K562 (cell line): Measurements from ENCODE around the gene FCHO2. TPM values are rescaled to one million over a fixed set of nuclear protein-coding genes. Genes with fewer than 3 reads are reported as not detected.

Experiments used
- ATAC-seq: fragments of 200-7000 bp; cut with Tn5 transposase; 3 replicates; pipeline ENCODE4 v1.9.1; 2020; ENCODE audit warnings: moderate library complexity
- BruUV-seq: library from RNA; stranded (reverse); fragments of 400-500 nt; replicated peaks from 2 replicates; lab custom pipeline; 2021; lab: Mats Ljungman, UMichigan
- CTCF ChIA-PET: fragments of 300-600 bp; formaldehyde crosslinking; extraction: SDS; loops from one replicate; lab custom pipeline; 2021; ENCODE audit warnings: low intra/inter-chr PET ratio; lab: Yijun Ruan, JAX
- POLR2A ChIA-PET: fragments of 300-600, 350-650 bp; sonication (Branson Sonifier 250); formaldehyde crosslinking; extraction: SDS; loops from one replicate; lab custom pipeline; 2021; ENCODE audit warnings: antibody characterized with exemption, inconsistent platforms; lab: Yijun Ruan, JAX
- DNase-seq, 4 experiments: peaks; one replicate each; pipeline versions ENCODE4 v3.0.0 to v3.0.0-alpha.2; 2011 to 2018; ENCODE audit warnings: low spot score in 3 of 4, mixed read lengths in 3 of 4; ENCODE audit errors: extremely low read depth in 1 of 4
- FAIRE-seq: peaks from 2 replicates; lab custom pipeline; 2011; peaks lifted over from hg19 to GRCh38; lab: Jason Lieb, UNC
- H2AFZ ChIP-seq: 2 replicates; pipeline ENCODE4 v1.6.0; 2011; ENCODE audit warnings: low read depth, low read length, control low read depth, inconsistent platforms
- H3K27ac ChIP-seq: fragments of 200-600 bp; 3 replicates; pipeline ENCODE4 v1.8.0; 2011; ENCODE audit warnings: low read depth, mild to moderate bottlenecking, control low read depth, inconsistent platforms, low read length, moderate library complexity, mixed read lengths; ENCODE audit errors: extremely low read depth
- H3K27me3 ChIP-seq, 2 experiments: fragments of 300-600 bp in 1 of 2; 2 replicates in 1 of 2; 3 replicates in 1 of 2; pipeline versions ENCODE4 v1.6.0 to v1.8.0; 2011; ENCODE audit warnings: inconsistent platforms in 2 of 2, low read length in 2 of 2, mild to moderate bottlenecking in 1 of 2, mixed read lengths in 1 of 2, moderate library complexity in 1 of 2; ENCODE audit not compliant: control insufficient read depth in 2 of 2, insufficient read depth in 2 of 2
- H3K36me3 ChIP-seq: fragments of 300-600 bp; 3 replicates; pipeline ENCODE4 v1.8.0; 2011; ENCODE audit warnings: mild to moderate bottlenecking, low read length, inconsistent platforms; ENCODE audit not compliant: control insufficient read depth, insufficient read depth
- H3K4me1 ChIP-seq, 2 experiments: fragments of 200-600 bp in 1 of 2; replicated peaks in 1 of 2; 2 replicates in 1 of 2; 3 replicates in 1 of 2; pipeline versions ENCODE4 v1.5.1 to v1.8.0; 2011; ENCODE audit warnings: inconsistent platforms in 2 of 2, low read length in 2 of 2, mild to moderate bottlenecking in 1 of 2, mixed read lengths in 1 of 2, moderate library complexity in 1 of 2; ENCODE audit not compliant: control insufficient read depth in 2 of 2, insufficient read depth in 2 of 2
- H3K4me2 ChIP-seq: 2 replicates; pipeline ENCODE4 v1.6.1; 2011; ENCODE audit warnings: low read length, control low read depth, inconsistent platforms, mixed read lengths; ENCODE audit not compliant: insufficient read depth
- H3K4me3 ChIP-seq: fragments of 200-600 bp; sonication (generic), shearing (Covaris generic); 2 replicates; pipeline ENCODE4 v1.5.1; 2016; ENCODE audit warnings: control low read depth, inconsistent platforms
- H3K79me2 ChIP-seq: fragments of 200-600 bp; 3 replicates; pipeline ENCODE4 v1.8.0; 2011; ENCODE audit warnings: low read length, inconsistent platforms; ENCODE audit not compliant: control insufficient read depth, insufficient read depth
- H3K9ac ChIP-seq, 2 experiments: 2 replicates each; pipeline versions ENCODE4 v1.6.0 to v1.6.1; 2011; ENCODE audit warnings: low read depth in 2 of 2, low read length in 2 of 2, control low read depth in 1 of 2, inconsistent platforms in 1 of 2, mild to moderate bottlenecking in 1 of 2, mixed read lengths in 1 of 2; ENCODE audit not compliant: insufficient read depth in 1 of 2
- H3K9me1 ChIP-seq: one replicate; pipeline ENCODE4 v1.6.0; 2011; ENCODE audit warnings: inconsistent platforms, mild to moderate bottlenecking, low read length, moderate library complexity; ENCODE audit not compliant: control insufficient read depth, insufficient read depth
- H3K9me3 ChIP-seq: replicated peaks from 2 replicates; pipeline ENCODE4 v1.5.1; 2011; ENCODE audit warnings: low read depth, low read length, inconsistent platforms; ENCODE audit not compliant: control insufficient read depth, insufficient read depth
- H4K20me1 ChIP-seq: replicated peaks from 2 replicates; pipeline ENCODE4 v1.6.1; 2011; ENCODE audit warnings: low read length, inconsistent platforms, mixed read lengths; ENCODE audit not compliant: control insufficient read depth, insufficient read depth
- DACH1 ChIP-seq: fragments of 450-650 bp; IDR thresholded peaks from 2 replicates; pipeline ENCODE4 v1.6.1; 2018; ENCODE audit not compliant: partially characterized antibody
- ESRRA ChIP-seq: fragments of 450-650 bp; IDR thresholded peaks from 2 replicates; pipeline ENCODE4 v1.6.1; 2014; ENCODE audit warnings: low read depth, mild to moderate bottlenecking, moderate library complexity, borderline replicate concordance
- FIP1L1 ChIP-seq: fragments of 200-400 bp; formaldehyde crosslinking; IDR thresholded peaks from 2 replicates; pipeline ENCODE4 v1.6.1; 2018; ENCODE audit warnings: mild to moderate bottlenecking, low read depth, low read length; ENCODE audit not compliant: poor library complexity, severe bottlenecking
- FOSL1 ChIP-seq: fragments of 200-800 bp; sonication (Bioruptor generic); conservative IDR thresholded peaks from 2 replicates; pipeline ENCODE4 v1.6.1; 2016; ENCODE audit warnings: missing genetic modification characterization, missing compliant biosample characterization
- ILK ChIP-seq: fragments of 450-650 bp; IDR thresholded peaks from 2 replicates; pipeline ENCODE4 v1.6.1; 2016; ENCODE audit warnings: missing genetic modification characterization, low read depth, mild to moderate bottlenecking, missing compliant biosample characterization, moderate library complexity, borderline replicate concordance
- NRF1 ChIP-seq, 2 experiments: fragments of 450-650 bp; IDR thresholded peaks in 1 of 2; conservative IDR thresholded peaks in 1 of 2; 2 replicates each; pipeline ENCODE4 v1.6.1; 2014; ENCODE audit warnings: mild to moderate bottlenecking in 2 of 2
- POLR2G ChIP-seq: fragments of 200-400 bp; formaldehyde crosslinking; IDR thresholded peaks from 2 replicates; pipeline ENCODE4 v1.6.1; 2017; ENCODE audit warnings: low read depth, mild to moderate bottlenecking, antibody characterized with exemption, low read length, moderate library complexity
- ZNF174 ChIP-seq: fragments of 250-450 bp; sonication (Bioruptor Pico); IDR thresholded peaks from 2 replicates; pipeline ENCODE4 v1.4.0; 2020; ENCODE audit warnings: mild to moderate bottlenecking
- ZNF232 ChIP-seq: sonication (generic); formaldehyde crosslinking; IDR thresholded peaks from 2 replicates; pipeline ENCODE4 v1.8.0; 2022; ENCODE audit warnings: mild to moderate bottlenecking, missing genetic modification reagents
- ZNF512 ChIP-seq: IDR thresholded peaks from 2 replicates; pipeline ENCODE4 v1.6.1; 2016; ENCODE audit warnings: missing genetic modification characterization, missing compliant biosample characterization
- WGBS: fragments of 100-300 bp; shearing (Covaris generic); methylation state at CpG from one replicate; pipeline ENCODE4 v1.1.6; 2016; ENCODE audit warnings: low coverage, mixed read lengths; ENCODE audit not compliant: insufficient coverage; ENCODE audit errors: missing lambda C conversion rate; 5-methylcytosine and 5-hydroxymethylcytosine counted together
- in situ Hi-C: fragments of 300-500 bp; cut with MboI; formaldehyde crosslinking; loops from 4 replicates; pipeline ENCODE4 v1.15.0; 2018; ENCODE audit warnings: inconsistent platforms, mixed read lengths
- intact Hi-C: fragments of 100-400 bp; cut with micrococcal nuclease; formaldehyde crosslinking; loops from 2 replicates; pipeline ENCODE4 v1.14.2; 2022
- polyA plus RNA-seq, 8 experiments: library from polyadenylated mRNA; depleted of rRNA in 4 of 8; stranded (reverse) in 5 of 8; unstranded in 3 of 8; fragments of >200 nt; fragmentation: Nextera tagmentation in 2 of 8; fragmentation: Illumina TruSeq in 1 of 8; extraction: Ambion mirVana in 2 of 8; extraction: Trizol in 1 of 8; gene quantifications; 2 replicates each; pipeline versions ENCODE4 v1.2.1 to v1.2.3, GENCODE V29; 2011 to 2014; ENCODE audit warnings: inconsistent platforms in 1 of 8, missing spikeins in 1 of 8
- total RNA-seq, 7 experiments: library from RNA; depleted of rRNA in 6 of 7; stranded (reverse); fragments of >200 nt in 6 of 7; fragmentation: Illumina TruSeq in 2 of 7; extraction: Trizol in 2 of 7; gene quantifications; 2 replicates each; pipeline versions ENCODE4 v1.2.1 to v1.2.3, GENCODE V29; 2011 to 2021; ENCODE audit warnings: low replicate concordance in 1 of 7
- TF ChIP-seq, protein P1 (sequence below): fragments of 250-450 bp; sonication (Bioruptor Pico); IDR thresholded peaks from 2 replicates; pipeline ENCODE4 v1.4.0; 2020; ENCODE audit warnings: mild to moderate bottlenecking, moderate library complexity

Gene FCHO2
- total and polyA plus RNA-seq, 9 of the 15 experiments (the other 6 are each of a cell fraction or from before 2014, with no cell fraction given): 4.4 to 13.4 (median 8.3) TPM

DNA sequence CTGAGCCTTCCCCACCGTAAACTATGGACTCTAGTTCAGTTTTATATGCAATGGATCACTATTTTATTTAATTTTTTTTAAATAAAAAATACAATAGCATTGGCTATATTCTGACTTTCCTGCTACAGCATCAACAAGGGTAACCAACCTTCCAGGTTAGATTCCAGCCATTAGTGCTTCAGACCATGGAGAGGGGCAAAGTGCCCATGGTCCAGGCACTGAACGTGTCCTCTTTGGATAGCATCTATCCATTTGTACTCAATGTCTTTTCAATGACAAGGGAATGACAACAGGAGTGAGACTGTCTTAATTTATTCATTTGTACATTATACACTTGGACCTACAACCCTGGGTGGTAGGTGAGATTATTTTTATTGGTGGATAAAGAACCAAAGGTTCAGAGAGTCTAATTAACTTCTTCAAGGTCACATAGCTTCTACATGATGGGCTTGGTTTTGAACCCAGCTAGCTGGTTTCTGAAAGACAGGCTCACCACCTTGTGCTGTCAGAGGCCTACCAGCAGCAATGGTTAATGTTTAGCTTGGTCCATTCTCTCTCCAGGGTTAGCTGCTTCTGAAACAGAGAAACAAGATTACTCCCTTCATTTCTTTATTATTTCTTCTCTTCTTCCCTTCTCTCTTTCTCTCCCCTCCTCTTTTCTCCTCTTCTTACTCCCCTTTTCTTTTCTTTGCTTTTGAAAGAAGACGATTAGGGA lies 176.0 kb downstream of the FCHO2 start:
- FAIRE-seq (no peak), DNase-seq (no peak)
- Histone ChIP-seq H4K20me1 (no peaks in the 10 kb centered on the region), H3K4me1 (peaks cover 0 to 3% of the 10 kb centered on the region in 2 experiments; a peak in 2 of 5 replicates)
- TF ChIP-seq FOSL1 (tag) (no peak), FIP1L1 (no peak), ZNF174 (CRISPR knock-in tag) (no peak), POLR2G (no peak), ZNF232 (CRISPR knock-in tag) (no peak), NRF1 (conservative IDR thresholded peaks at IDR 0.05 in 1 of 2, IDR thresholded peaks at IDR 0.05 in 1 of 2) (no peak), ZNF512 (tag) (no peak), ESRRA (no peak), DACH1 (no peak), ILK (tag) (no peak)
- TF ChIP-seq, protein P1, sequence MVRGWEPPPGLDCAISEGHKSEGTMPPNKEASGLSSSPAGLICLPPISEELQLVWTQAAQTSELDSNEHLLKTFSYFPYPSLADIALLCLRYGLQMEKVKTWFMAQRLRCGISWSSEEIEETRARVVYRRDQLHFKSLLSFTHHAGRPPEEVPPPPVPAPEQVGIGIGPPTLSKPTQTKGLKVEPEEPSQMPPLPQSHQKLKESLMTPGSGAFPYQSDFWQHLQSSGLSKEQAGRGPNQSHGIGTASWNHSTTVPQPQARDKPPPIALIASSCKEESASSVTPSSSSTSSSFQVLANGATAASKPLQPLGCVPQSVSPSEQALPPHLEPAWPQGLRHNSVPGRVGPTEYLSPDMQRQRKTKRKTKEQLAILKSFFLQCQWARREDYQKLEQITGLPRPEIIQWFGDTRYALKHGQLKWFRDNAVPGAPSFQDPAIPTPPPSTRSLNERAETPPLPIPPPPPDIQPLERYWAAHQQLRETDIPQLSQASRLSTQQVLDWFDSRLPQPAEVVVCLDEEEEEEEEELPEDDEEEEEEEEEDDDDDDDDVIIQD: no peak
- TF ChIP-seq, all 486 proteins: peak for 0
- POLR2A ChIA-PET: interaction anchor here (1.0 kb wide), 1 partner anchor 34 kb away, joined by 3 read pairs; no protein-coding TSS in a partner anchor
- peaks cover 6 to 26% of the 10 kb centered on the region in 2 experiments for H3K27me3 ChIP-seq
- no peak overlapping the region for H3K4me2 ChIP-seq
- H3K9me1 ChIP-seq: no peaks in the 10 kb centered on the region
- no peak overlapping the region for H3K4me3 ChIP-seq
- no peak for ATAC-seq
- WGBS: 0% methylated on average over 3 of the region's 3 CpGs
- H3K79me2 ChIP-seq: no peaks in the 10 kb centered on the region
- CTCF ChIA-PET: no interaction called here
- in situ Hi-C loops (no loop called here), intact Hi-C loops (no loop called here)
- no peaks in the 10 kb centered on the region for H3K9me3 ChIP-seq
- no peak overlapping the region for H3K9ac ChIP-seq
- H3K27ac ChIP-seq: no peak overlapping the region
- no peak overlapping the region for H2AFZ ChIP-seq
- no peaks in the 10 kb centered on the region for H3K36me3 ChIP-seq
- BruUV-seq: no TSS peak
